ENCODE data around the gene SDS.

DNA sequence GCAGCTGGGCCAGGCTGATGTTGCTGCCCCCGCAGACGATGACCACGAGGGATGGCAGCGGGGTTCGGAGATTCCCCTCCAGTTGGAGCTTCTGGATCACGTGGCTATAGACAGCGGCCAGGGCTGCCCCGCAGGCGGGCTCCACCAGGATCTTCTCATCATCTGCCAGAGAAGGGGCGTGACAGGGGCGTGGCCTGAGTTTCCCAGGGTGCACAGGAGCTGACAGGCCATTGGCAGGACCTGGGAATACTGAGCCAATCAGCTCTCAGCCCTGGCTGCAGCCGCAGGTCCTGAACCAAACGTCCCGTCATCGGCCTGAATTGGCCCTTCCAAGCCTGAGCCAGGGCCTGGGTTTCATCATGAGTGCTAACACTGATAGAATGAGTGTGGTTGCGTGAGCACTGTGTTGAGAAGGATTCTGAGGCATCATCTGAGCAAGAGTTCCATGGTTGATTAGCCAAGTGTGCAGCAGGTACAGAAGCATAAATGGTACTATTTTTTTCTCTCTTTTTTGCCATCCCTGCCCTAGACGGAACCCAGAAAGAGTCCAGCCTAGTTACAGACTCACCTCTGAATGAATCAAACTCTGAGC is 10.6 kb downstream of the SDS start:
- TF ChIP-seq, protein P1, sequence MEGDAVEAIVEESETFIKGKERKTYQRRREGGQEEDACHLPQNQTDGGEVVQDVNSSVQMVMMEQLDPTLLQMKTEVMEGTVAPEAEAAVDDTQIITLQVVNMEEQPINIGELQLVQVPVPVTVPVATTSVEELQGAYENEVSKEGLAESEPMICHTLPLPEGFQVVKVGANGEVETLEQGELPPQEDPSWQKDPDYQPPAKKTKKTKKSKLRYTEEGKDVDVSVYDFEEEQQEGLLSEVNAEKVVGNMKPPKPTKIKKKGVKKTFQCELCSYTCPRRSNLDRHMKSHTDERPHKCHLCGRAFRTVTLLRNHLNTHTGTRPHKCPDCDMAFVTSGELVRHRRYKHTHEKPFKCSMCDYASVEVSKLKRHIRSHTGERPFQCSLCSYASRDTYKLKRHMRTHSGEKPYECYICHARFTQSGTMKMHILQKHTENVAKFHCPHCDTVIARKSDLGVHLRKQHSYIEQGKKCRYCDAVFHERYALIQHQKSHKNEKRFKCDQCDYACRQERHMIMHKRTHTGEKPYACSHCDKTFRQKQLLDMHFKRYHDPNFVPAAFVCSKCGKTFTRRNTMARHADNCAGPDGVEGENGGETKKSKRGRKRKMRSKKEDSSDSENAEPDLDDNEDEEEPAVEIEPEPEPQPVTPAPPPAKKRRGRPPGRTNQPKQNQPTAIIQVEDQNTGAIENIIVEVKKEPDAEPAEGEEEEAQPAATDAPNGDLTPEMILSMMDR (IDR thresholded peaks at IDR 0.05; ENCODE audit: insufficient read depth, low read depth, low read length) = no peak
- no peak for TF ChIP-seq EZH2 (IDR thresholded peaks at IDR 0.05; ENCODE audit: insufficient read depth, low read length)
